Memory B cell (primary cell): Measurements from ENCODE around the gene PRKAG2.
"Not testable (repeated sequence)": the region's sequence is repeated elsewhere in the genome, so short reads cannot be mapped to it uniquely, and the experiment has no call there.

ENCODE experiments used
- ATAC-seq: fragments of 150-1000 bp; cut with Tn5 transposase; 2 replicates; pipeline ENCODE4 v1.10.0; 2021; ENCODE audit warnings: low read depth, mild to moderate bottlenecking, moderate library complexity
- DNase-seq, 2 donors: peaks; one replicate each; pipeline ENCODE4 v3.0.0; 2022; ENCODE audit warnings: low spot score in 2 of 2
- H3K27ac Mint-ChIP-seq: one replicate; pipeline ENCODE4 v1.8.0; 2022; ENCODE audit warnings: mild to moderate bottlenecking, moderate library complexity, mixed read lengths
- H3K27me3 Mint-ChIP-seq: one replicate; pipeline ENCODE4 v1.8.0; 2022; ENCODE audit warnings: mixed read lengths
- H3K36me3 Mint-ChIP-seq: one replicate; pipeline ENCODE4 v1.8.0; 2022; ENCODE audit warnings: mild to moderate bottlenecking, mixed read lengths
- H3K4me1 Mint-ChIP-seq: one replicate; pipeline ENCODE4 v1.8.0; 2022; ENCODE audit warnings: mixed read lengths
- H3K4me3 Mint-ChIP-seq: one replicate; pipeline ENCODE4 v1.8.0; 2022; ENCODE audit warnings: mild to moderate bottlenecking, moderate library complexity, mixed read lengths
- H3K9me3 Mint-ChIP-seq: one replicate; pipeline ENCODE4 v1.8.0; 2022; ENCODE audit warnings: mixed read lengths

The PRKAG2 gene

DNA sequence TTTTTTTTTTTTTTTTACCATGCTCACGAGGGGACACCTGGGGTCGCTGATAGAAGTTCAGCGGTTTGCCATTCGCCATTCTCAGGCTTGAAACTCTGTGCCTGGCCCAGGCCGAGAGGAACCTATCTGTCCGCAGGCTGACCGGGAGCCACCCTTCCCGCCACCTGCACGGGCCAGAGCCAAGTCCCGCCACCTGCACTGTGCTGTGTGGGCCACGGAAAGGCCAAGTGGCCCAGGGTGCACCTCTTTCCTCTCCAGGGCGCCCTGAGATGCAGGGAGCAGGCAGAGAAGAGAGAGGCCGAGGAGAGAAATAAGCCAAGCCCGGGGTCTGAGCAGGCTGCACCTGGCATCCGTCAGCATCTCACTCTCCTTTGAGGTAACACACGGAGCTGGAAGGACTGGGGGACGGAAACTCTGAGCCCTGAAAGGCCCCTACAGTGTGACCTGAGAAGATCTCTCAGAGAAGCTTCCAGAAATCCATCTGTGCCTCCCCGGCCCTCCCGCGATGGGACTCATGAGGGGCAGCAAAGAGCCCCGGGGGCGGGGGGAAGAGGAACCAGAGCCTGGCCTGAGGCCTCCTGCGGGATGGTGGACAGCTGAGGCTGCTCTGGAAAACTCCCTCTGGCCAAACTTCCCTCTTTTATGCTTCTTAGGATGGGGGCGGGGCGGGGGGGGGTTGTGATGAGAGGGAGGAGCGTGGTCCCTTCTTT lies 46.6 kb downstream of the PRKAG2 start:
- H3K9me3 Mint-ChIP-seq = no peaks in the 10 kb centered on the region
- ATAC-seq (no peak), DNase-seq (no peak)
- H3K27ac Mint-ChIP-seq = no peak overlapping the region
- H3K27me3 Mint-ChIP-seq = no peaks in the 10 kb centered on the region
- H3K4me1 Mint-ChIP-seq = peaks cover 23% of the 10 kb centered on the region
- peaks cover 6% of the 10 kb centered on the region for H3K36me3 Mint-ChIP-seq
- no peak overlapping the region for H3K4me3 Mint-ChIP-seq

DNA sequence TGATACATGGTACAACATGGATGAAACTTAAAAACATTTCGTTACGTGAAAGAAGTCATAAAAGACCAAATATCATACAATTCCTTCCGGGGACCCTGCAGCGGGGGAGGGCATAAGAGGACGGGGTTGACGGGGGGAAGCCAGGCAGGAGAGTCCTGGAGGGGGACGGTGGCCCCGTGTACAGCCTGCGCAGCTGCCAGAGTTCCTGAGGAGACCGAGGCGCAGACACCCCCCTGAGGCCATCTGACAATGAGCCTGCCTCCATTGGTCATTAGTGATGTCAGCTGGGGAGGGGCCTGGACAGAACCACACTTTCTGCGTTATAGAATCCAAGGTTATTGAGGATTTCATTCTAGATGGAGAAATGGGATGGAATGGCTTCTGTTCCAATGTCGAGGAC lies 47.2 kb downstream of the PRKAG2 start:
- Mint-ChIP-seq H3K4me1 (peaks cover 24% of the 10 kb centered on the region), H3K4me3 (no peak overlapping the region), H3K27ac (no peak overlapping the region), H3K27me3 (no peaks in the 10 kb centered on the region), H3K9me3 (no peaks in the 10 kb centered on the region), H3K36me3 (peaks cover 6% of the 10 kb centered on the region)
- DNase-seq = no peak
- no peak for ATAC-seq

GRCh38 chr7:151827620-151828019 lies 49.3 kb downstream of the PRKAG2 start:
- peaks cover 25% of the 10 kb centered on the region for H3K4me1 Mint-ChIP-seq
- no peaks in the 10 kb centered on the region for H3K27me3 Mint-ChIP-seq
- DNase-seq (no peak), ATAC-seq (no peak)
- H3K36me3 Mint-ChIP-seq = no peaks in the 10 kb centered on the region
- no peaks in the 10 kb centered on the region for H3K9me3 Mint-ChIP-seq
- H3K4me3 Mint-ChIP-seq = no peak overlapping the region
- H3K27ac Mint-ChIP-seq = no peak overlapping the region

DNA sequence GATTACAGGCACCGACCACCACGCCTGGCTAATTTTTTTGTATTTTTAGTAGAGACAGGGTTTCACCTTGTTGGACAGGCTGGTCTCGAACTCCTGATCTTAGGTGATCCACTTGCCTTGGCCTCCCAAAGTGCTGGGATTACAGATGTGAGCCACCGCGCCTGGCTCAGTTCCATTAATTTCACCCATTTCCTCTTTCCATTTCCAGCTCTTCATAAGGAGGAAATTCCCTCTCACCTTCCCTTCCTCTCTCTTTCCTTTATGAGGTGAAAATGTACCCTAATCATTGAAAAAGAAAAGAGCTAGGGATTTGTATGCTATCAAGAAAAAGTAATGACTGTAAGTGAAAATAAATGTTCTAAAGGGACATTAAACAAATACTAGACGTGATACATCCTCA lies 50.6 kb downstream of the PRKAG2 start:
- peaks cover 32% of the 10 kb centered on the region for H3K4me1 Mint-ChIP-seq
- not testable (repeated sequence) for H3K36me3 Mint-ChIP-seq, ATAC-seq, H3K27ac Mint-ChIP-seq, H3K9me3 Mint-ChIP-seq, DNase-seq, H3K4me3 Mint-ChIP-seq, H3K27me3 Mint-ChIP-seq

DNA sequence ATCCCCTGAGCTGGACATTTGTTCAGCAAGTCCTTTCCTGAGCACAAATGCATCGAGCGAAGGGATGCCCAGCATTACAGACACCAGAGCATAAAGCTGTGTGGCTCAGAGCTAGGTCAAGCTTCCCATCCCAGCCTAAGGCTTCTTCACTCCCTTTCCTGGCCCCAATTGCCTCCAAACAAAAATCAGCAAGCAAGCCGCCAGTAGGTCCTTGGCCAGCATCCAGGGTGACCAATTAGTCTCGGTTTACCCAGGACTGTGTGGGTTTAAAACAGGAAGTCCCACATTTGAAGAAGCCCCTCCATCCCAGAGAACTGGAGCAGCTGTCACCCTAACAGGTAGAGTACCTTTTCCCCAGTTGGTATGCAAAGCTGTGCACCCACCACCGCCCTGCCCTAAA lies 51.2 kb downstream of the PRKAG2 start:
- no peak for ATAC-seq
- H3K4me3 Mint-ChIP-seq = no peak overlapping the region

GRCh38 chr7:151824373-151824933 lies 52.5 kb downstream of the PRKAG2 start:
- DNase-seq = no peak
- peaks cover 33% of the 10 kb centered on the region for H3K4me1 Mint-ChIP-seq
- no peaks in the 10 kb centered on the region for H3K9me3 Mint-ChIP-seq
- no peaks in the 10 kb centered on the region for H3K27me3 Mint-ChIP-seq
- H3K36me3 Mint-ChIP-seq = peaks cover 3% of the 10 kb centered on the region
- no peak for ATAC-seq
- H3K27ac Mint-ChIP-seq = no peak overlapping the region
- no peak overlapping the region for H3K4me3 Mint-ChIP-seq

More for the DNA sequence above, 51.2 kb downstream of the PRKAG2 start:
- Mint-ChIP-seq H3K4me1 (peaks cover 34% of the 10 kb centered on the region), H3K36me3 (peaks cover 2% of the 10 kb centered on the region), H3K27me3 (no peaks in the 10 kb centered on the region), H3K9me3 (no peaks in the 10 kb centered on the region), H3K27ac (no peak overlapping the region)
- no peak for DNase-seq

DNA sequence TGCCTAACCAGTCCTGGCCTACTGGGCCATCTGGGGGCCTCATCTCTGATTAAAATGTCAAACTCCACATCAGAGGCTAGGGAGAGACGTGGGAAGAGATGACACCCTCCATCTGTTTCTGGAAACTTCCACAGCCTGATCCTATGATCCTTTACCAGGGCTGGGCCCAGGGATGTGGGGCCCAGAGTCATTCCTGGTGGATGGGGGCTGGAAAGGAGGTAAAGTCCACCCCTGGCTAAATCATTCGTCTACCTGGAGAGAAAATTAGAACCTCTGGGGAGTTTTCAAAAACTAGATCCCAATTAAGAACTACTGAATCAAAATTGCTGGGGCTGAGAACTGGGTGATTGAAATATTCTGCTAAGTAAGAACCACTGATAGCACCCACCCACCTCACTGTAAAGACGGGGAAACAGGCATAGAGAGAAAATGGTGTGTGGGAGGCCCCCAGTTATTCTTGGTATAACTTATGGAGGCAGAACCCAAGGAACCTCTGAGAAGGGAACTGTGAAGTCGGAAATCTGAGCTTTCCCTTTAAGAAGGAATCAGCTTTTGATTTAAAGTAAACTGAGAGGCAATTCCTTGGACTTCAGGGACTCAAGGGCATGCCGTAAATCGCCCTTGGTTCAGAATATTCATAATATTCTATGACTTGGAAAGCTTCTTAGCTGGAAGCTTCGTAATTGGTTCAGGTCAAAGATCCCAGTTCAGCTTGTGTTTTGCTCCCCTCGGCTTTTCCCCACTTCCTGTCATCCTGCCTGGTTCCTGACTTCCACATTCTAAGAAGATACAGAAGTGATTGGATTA lies 53.1 kb downstream of the PRKAG2 start:
- no peak for DNase-seq
- H3K9me3 Mint-ChIP-seq = no peaks in the 10 kb centered on the region
- no peak overlapping the region for H3K4me3 Mint-ChIP-seq
- no peak overlapping the region for H3K27ac Mint-ChIP-seq
- ATAC-seq = no peak
- H3K27me3 Mint-ChIP-seq = no peaks in the 10 kb centered on the region
- H3K4me1 Mint-ChIP-seq = peaks cover 28% of the 10 kb centered on the region
- peaks cover 3% of the 10 kb centered on the region for H3K36me3 Mint-ChIP-seq

- ATAC-seq (no peak), DNase-seq (no peak)
- Mint-ChIP-seq H3K36me3 (peaks cover 3% of the 10 kb centered on the region), H3K4me3 (no peak overlapping the region), H3K4me1 (peaks cover 28% of the 10 kb centered on the region), H3K27me3 (no peaks in the 10 kb centered on the region), H3K9me3 (no peaks in the 10 kb centered on the region), H3K27ac (no peak overlapping the region)
These were observed 54.3 kb downstream of the PRKAG2 start for GRCh38 chr7:151822541-151823181.

- DNase-seq (no peak), ATAC-seq (no peak)
- no peaks in the 10 kb centered on the region for H3K27me3 Mint-ChIP-seq
- no peaks in the 10 kb centered on the region for H3K9me3 Mint-ChIP-seq
- no peak overlapping the region for H3K4me3 Mint-ChIP-seq
- no peak overlapping the region for H3K27ac Mint-ChIP-seq
- H3K4me1 Mint-ChIP-seq = peaks cover 28% of the 10 kb centered on the region
- H3K36me3 Mint-ChIP-seq = peaks cover 3% of the 10 kb centered on the region
These were observed 54.9 kb downstream of the PRKAG2 start for GRCh38 chr7:151821806-151822540.

DNA sequence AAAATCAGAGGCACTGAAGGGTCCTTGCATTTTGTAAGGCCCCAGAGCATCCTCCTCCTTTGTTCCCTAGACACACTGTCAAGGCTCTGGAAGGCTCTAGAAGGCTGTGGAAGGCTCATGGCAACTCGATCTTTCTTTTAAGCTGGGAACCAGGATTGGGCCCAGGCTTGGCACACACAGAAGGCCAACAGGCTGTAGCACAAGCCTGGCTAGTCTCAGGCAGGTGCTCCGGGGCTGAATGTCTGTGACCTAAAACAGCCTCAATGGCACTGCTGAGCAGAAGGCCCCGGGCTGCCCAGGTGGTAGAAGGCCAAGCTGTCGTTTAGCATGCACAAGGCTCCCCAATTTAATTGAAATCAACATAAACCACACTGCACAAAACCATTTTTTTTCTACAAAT lies 55.7 kb downstream of the PRKAG2 start:
- no peak for ATAC-seq
- Mint-ChIP-seq H3K4me3 (no peak overlapping the region), H3K36me3 (peaks cover 3% of the 10 kb centered on the region), H3K9me3 (no peaks in the 10 kb centered on the region), H3K27me3 (no peaks in the 10 kb centered on the region), H3K4me1 (peaks cover 23% of the 10 kb centered on the region), H3K27ac (no peak overlapping the region)
- DNase-seq = no peak

DNA sequence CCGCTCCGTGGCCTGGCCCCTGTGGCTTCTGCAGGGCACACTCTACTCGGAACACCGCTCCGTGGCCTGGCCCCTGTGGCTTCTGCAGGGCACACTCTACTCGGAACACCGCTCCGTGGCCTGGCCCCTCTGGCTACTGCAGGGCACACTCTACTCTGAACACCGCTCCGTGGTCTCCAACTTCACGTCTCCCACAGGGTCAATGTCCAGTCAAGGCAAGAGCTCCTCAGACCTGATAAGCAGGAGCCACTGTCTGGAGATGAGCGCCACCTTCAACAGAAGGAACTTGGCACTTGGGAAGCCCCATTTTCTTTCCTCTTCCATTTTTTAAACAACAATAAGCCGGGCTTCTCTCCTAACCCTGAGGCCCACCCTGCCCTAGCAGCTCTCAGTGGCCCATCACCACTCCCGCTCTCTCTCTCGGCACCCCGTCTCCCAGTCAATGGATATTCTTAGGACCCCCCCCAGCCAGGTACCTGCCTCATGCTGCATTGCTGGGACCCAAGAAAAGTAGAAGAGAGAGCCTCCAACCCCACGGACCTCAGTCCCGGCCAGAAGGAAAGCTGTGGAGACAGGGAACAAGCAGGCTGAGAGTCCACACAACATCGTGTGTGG lies 56.3 kb downstream of the PRKAG2 start:
- no peak for ATAC-seq
- Mint-ChIP-seq H3K27me3 (no peaks in the 10 kb centered on the region), H3K4me1 (peaks cover 20% of the 10 kb centered on the region), H3K36me3 (peaks cover 3% of the 10 kb centered on the region), H3K27ac (no peak overlapping the region), H3K4me3 (no peak overlapping the region), H3K9me3 (no peaks in the 10 kb centered on the region)
- no peak for DNase-seq

GRCh38 chr7:151819866-151820265 lies 57.0 kb downstream of the PRKAG2 start:
- no peak overlapping the region for H3K27ac Mint-ChIP-seq
- peaks cover 3% of the 10 kb centered on the region for H3K36me3 Mint-ChIP-seq
- no peaks in the 10 kb centered on the region for H3K27me3 Mint-ChIP-seq
- peaks cover 20% of the 10 kb centered on the region for H3K4me1 Mint-ChIP-seq
- H3K4me3 Mint-ChIP-seq = no peak overlapping the region
- no peak for DNase-seq
- no peak for ATAC-seq
- no peaks in the 10 kb centered on the region for H3K9me3 Mint-ChIP-seq

DNA sequence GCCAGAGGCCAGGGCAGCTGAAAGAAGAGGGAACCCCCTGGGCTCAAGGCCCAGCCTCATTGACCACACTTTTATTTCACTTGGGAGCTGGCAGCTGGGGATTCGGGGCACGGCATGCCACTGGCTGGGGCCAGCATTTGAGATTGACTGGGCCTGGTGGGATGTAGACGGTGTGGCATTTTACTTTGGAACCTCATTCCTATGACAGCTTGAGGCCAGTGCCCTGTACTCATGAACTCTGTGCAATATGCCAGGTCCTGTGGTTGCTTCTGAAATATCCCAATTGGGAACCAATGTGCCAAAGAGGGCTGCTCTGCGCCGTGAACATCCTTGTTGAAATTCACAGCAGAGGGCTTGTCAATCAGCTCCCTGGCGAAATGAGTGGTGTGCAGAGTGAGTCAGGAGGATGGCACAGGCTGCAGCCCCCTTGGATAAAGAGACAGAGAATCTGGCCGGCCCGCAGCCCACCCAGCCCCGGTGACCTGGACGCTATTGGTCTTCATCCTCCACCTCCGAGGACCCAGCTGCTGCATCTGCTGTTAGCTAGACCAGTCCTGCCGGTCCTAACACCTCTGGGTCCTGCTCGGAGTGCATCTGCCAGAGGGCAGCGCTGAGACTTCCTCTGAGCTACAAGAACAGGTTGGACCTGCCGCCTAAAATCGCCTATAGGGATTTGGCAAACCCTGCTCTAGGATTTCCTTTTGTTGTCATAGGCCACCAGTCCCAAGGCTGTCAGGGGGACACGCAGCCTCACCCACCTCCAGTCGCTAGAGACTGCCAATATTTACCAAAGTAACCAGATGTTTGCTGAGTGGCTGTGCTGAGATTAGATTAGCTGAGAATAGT lies 58.0 kb downstream of the PRKAG2 start:
- Mint-ChIP-seq H3K27ac (no peak overlapping the region), H3K4me3 (no peak overlapping the region), H3K36me3 (peaks cover 3% of the 10 kb centered on the region), H3K9me3 (no peaks in the 10 kb centered on the region), H3K4me1 (peaks cover 16% of the 10 kb centered on the region), H3K27me3 (no peaks in the 10 kb centered on the region)
- ATAC-seq (no peak), DNase-seq (no peak)
